ENCODE results near the gene SLC27A2. TPM values are rescaled to one million over a fixed set of nuclear protein-coding genes. Genes with fewer than 3 reads are reported as not detected.

SLC27A2 gene
- total and polyA plus RNA-seq, 2 experiments from 2014 or later = 2.8 to 9.4 TPM

DNA sequence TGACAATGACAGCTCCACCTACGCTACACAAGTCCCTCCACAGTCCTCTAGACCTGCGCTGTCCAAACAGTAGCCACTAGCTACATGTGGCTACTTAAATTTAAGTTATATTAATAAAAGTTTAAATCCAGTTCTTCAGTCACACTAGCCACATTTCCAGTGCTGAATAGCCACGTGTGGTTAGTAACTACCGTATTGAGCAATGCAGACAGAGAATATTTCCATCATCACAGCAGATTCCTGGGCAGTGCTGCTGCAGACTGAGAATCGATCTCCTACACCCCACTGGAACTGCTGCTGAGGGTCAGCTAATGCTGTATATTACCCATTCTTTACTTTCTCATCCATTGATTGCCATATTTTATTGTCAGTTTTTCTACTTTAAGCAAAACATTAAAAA lies 42.6 kb downstream of the SLC27A2 start (continued):
- TF ChIP-seq, protein P1, sequence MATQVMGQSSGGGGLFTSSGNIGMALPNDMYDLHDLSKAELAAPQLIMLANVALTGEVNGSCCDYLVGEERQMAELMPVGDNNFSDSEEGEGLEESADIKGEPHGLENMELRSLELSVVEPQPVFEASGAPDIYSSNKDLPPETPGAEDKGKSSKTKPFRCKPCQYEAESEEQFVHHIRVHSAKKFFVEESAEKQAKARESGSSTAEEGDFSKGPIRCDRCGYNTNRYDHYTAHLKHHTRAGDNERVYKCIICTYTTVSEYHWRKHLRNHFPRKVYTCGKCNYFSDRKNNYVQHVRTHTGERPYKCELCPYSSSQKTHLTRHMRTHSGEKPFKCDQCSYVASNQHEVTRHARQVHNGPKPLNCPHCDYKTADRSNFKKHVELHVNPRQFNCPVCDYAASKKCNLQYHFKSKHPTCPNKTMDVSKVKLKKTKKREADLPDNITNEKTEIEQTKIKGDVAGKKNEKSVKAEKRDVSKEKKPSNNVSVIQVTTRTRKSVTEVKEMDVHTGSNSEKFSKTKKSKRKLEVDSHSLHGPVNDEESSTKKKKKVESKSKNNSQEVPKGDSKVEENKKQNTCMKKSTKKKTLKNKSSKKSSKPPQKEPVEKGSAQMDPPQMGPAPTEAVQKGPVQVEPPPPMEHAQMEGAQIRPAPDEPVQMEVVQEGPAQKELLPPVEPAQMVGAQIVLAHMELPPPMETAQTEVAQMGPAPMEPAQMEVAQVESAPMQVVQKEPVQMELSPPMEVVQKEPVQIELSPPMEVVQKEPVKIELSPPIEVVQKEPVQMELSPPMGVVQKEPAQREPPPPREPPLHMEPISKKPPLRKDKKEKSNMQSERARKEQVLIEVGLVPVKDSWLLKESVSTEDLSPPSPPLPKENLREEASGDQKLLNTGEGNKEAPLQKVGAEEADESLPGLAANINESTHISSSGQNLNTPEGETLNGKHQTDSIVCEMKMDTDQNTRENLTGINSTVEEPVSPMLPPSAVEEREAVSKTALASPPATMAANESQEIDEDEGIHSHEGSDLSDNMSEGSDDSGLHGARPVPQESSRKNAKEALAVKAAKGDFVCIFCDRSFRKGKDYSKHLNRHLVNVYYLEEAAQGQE (IDR thresholded peaks at IDR 0.05; ENCODE audit: unreplicated experiment) = no peak
- TF ChIP-seq JUNB (IDR thresholded peaks at IDR 0.05; ENCODE audit: unreplicated experiment) (no peak), NANOG (IDR thresholded peaks at IDR 0.05; ENCODE audit: borderline replicate concordance) (no peak), CREB1 (CRISPR knock-in tag; IDR thresholded peaks at IDR 0.05; ENCODE audit: low read depth) (no peak), ZNF331 (CRISPR knock-in tag; IDR thresholded peaks at IDR 0.05; ENCODE audit: low read depth) (no peak), CTCF (conservative IDR thresholded peaks at IDR 0.05; ENCODE audit: low read depth in 2 of 2) (no peak)
- TF ChIP-seq, protein P2, sequence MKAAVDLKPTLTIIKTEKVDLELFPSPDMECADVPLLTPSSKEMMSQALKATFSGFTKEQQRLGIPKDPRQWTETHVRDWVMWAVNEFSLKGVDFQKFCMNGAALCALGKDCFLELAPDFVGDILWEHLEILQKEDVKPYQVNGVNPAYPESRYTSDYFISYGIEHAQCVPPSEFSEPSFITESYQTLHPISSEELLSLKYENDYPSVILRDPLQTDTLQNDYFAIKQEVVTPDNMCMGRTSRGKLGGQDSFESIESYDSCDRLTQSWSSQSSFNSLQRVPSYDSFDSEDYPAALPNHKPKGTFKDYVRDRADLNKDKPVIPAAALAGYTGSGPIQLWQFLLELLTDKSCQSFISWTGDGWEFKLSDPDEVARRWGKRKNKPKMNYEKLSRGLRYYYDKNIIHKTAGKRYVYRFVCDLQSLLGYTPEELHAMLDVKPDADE (IDR thresholded peaks at IDR 0.05) = no peak

GRCh38 chr15:50225057-50225456 lies 43.1 kb downstream of the SLC27A2 start:
- no peak overlapping the region for H3K4me3 Mint-ChIP-seq
- Histone ChIP-seq H3K79me2 (replicated peaks; ENCODE audit: insufficient read depth) (no peaks in the 10 kb centered on the region), H4K20me1 (replicated peaks; ENCODE audit: insufficient read depth) (no peaks in the 10 kb centered on the region), H3K4me3 (no peak overlapping the region), H2AFZ (no peak overlapping the region), H3F3A (replicated peaks; ENCODE audit: low read depth) (no peaks in the 10 kb centered on the region), H3K27me3 (ENCODE audit: insufficient read depth) (no peaks in the 10 kb centered on the region), H3K9me2 (ENCODE audit: insufficient read depth) (no peaks in the 10 kb centered on the region), H3K4me2 (no peak overlapping the region), H3K36me3 (ENCODE audit: insufficient read depth) (no peaks in the 10 kb centered on the region), H3K4me1 (ENCODE audit: insufficient read depth) (no peaks in the 10 kb centered on the region), H3K27ac (ENCODE audit: low read depth) (no peak overlapping the region)
- H3K9me3 Mint-ChIP-seq = no peaks in the 10 kb centered on the region
- no peak for DNase-seq (ENCODE audit: low spot score)
- no peak for ATAC-seq
- H3K27ac Mint-ChIP-seq = no peak overlapping the region
- peaks cover 4% of the 10 kb centered on the region; the same call in 1 of the 3 replicates for H3K36me3 Mint-ChIP-seq (ENCODE audit: low read depth)
- no peaks in the 10 kb centered on the region for H3K4me1 Mint-ChIP-seq
- no peaks in the 10 kb centered on the region for H3K27me3 Mint-ChIP-seq (ENCODE audit: insufficient read depth, low read depth, poor library complexity)
- TF ChIP-seq JUNB (IDR thresholded peaks at IDR 0.05; ENCODE audit: unreplicated experiment) (no peak), POLR2AphosphoS5 (IDR thresholded peaks at IDR 0.05; ENCODE audit: low read depth) (no peak), ZNF331 (CRISPR knock-in tag; IDR thresholded peaks at IDR 0.05; ENCODE audit: low read depth) (no peak), EZH2phosphoT487 (IDR thresholded peaks at IDR 0.05; ENCODE audit: unreplicated experiment) (no peak), NANOG (IDR thresholded peaks at IDR 0.05; ENCODE audit: borderline replicate concordance) (no peak), ZNF114 (CRISPR knock-in tag; IDR thresholded peaks at IDR 0.05) (no peak)
- TF ChIP-seq, protein P3, sequence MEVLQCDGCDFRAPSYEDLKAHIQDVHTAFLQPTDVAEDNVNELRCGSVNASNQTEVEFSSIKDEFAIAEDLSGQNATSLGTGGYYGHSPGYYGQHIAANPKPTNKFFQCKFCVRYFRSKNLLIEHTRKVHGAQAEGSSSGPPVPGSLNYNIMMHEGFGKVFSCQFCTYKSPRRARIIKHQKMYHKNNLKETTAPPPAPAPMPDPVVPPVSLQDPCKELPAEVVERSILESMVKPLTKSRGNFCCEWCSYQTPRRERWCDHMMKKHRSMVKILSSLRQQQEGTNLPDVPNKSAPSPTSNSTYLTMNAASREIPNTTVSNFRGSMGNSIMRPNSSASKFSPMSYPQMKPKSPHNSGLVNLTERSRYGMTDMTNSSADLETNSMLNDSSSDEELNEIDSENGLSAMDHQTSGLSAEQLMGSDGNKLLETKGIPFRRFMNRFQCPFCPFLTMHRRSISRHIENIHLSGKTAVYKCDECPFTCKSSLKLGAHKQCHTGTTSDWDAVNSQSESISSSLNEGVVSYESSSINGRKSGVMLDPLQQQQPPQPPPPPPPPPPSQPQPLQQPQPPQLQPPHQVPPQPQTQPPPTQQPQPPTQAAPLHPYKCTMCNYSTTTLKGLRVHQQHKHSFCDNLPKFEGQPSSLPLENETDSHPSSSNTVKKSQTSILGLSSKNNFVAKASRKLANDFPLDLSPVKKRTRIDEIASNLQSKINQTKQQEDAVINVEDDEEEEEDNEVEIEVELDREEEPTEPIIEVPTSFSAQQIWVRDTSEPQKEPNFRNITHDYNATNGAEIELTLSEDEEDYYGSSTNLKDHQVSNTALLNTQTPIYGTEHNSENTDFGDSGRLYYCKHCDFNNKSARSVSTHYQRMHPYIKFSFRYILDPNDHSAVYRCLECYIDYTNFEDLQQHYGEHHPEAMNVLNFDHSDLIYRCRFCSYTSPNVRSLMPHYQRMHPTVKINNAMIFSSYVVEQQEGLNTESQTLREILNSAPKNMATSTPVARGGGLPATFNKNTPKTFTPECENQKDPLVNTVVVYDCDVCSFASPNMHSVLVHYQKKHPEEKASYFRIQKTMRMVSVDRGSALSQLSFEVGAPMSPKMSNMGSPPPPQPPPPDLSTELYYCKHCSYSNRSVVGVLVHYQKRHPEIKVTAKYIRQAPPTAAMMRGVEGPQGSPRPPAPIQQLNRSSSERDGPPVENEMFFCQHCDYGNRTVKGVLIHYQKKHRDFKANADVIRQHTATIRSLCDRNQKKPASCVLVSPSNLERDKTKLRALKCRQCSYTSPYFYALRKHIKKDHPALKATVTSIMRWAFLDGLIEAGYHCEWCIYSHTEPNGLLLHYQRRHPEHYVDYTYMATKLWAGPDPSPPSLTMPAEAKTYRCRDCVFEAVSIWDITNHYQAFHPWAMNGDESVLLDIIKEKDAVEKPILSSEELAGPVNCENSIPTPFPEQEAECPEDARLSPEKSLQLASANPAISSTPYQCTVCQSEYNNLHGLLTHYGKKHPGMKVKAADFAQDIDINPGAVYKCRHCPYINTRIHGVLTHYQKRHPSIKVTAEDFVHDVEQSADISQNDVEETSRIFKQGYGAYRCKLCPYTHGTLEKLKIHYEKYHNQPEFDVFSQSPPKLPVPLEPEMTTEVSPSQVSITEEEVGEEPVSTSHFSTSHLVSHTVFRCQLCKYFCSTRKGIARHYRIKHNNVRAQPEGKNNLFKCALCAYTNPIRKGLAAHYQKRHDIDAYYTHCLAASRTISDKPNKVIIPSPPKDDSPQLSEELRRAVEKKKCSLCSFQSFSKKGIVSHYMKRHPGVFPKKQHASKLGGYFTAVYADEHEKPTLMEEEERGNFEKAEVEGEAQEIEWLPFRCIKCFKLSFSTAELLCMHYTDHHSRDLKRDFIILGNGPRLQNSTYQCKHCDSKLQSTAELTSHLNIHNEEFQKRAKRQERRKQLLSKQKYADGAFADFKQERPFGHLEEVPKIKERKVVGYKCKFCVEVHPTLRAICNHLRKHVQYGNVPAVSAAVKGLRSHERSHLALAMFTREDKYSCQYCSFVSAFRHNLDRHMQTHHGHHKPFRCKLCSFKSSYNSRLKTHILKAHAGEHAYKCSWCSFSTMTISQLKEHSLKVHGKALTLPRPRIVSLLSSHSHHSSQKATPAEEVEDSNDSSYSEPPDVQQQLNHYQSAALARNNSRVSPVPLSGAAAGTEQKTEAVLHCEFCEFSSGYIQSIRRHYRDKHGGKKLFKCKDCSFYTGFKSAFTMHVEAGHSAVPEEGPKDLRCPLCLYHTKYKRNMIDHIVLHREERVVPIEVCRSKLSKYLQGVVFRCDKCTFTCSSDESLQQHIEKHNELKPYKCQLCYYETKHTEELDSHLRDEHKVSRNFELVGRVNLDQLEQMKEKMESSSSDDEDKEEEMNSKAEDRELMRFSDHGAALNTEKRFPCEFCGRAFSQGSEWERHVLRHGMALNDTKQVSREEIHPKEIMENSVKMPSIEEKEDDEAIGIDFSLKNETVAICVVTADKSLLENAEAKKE (CRISPR knock-in tag; IDR thresholded peaks at IDR 0.05) = no peak

Measured in GM23338 (cell line).